Smooth muscle cell (in vitro differentiated cells): Measurements from ENCODE around the gene PRR23E. TPM values are rescaled to one million over a fixed set of nuclear protein-coding genes. Genes with fewer than 3 reads are reported as not detected.

ENCODE experiments used
- DNase-seq: peaks from one replicate; lab custom pipeline; 2025; ENCODE audit not compliant: unreplicated experiment; lab: John Stamatoyannopoulos, UW
- H2AFZ ChIP-seq: fragments of 200-600 bp; sonication (generic); 2 replicates; pipeline ENCODE4 v1.6.0; 2016; ENCODE audit warnings: antibody characterized with exemption, low read depth, mild to moderate bottlenecking
- H3F3A ChIP-seq: fragments of 200-600 bp; sonication (generic); 2 replicates; pipeline ENCODE4 v1.6.0; 2017; ENCODE audit warnings: antibody characterized with exemption, low read depth
- H3K27ac ChIP-seq: fragments of 200-600 bp; sonication (generic); 2 replicates; pipeline ENCODE4 v1.5.1; 2016; ENCODE audit warnings: low read depth, mild to moderate bottlenecking
- H3K27me3 ChIP-seq: fragments of 200-600 bp; sonication (generic); 2 replicates; pipeline ENCODE4 v1.6.1; 2016; ENCODE audit warnings: low read depth, mild to moderate bottlenecking
- H3K36me3 ChIP-seq: fragments of 200-600 bp; sonication (generic); 2 replicates; pipeline ENCODE4 v1.5.1; 2016; ENCODE audit warnings: low read depth
- H3K4me1 ChIP-seq: fragments of 200-600 bp; sonication (generic); 2 replicates; pipeline ENCODE4 v1.5.1; 2016; ENCODE audit warnings: low read depth
- H3K4me2 ChIP-seq: fragments of 200-600 bp; sonication (generic); 2 replicates; pipeline ENCODE4 v1.6.0; 2016; ENCODE audit warnings: mild to moderate bottlenecking
- H3K4me3 ChIP-seq: fragments of 200-600 bp; sonication (generic); 2 replicates; pipeline ENCODE4 v1.5.1; 2016; ENCODE audit warnings: mild to moderate bottlenecking
- H3K79me2 ChIP-seq: fragments of 200-600 bp; sonication (generic); 2 replicates; pipeline ENCODE4 v1.6.0; 2016; ENCODE audit warnings: low read depth, mild to moderate bottlenecking
- H3K9ac ChIP-seq: fragments of 200-600 bp; sonication (generic); 2 replicates; pipeline ENCODE4 v1.6.0; 2016; ENCODE audit warnings: low read depth
- H3K9me3 ChIP-seq: fragments of 200-600 bp; sonication (generic); replicated peaks from 2 replicates; pipeline ENCODE4 v1.5.1; 2016; ENCODE audit warnings: low read depth
- H4K20me1 ChIP-seq: fragments of 200-600 bp; sonication (generic); 2 replicates; pipeline ENCODE4 v1.6.0; 2016; ENCODE audit warnings: low read depth
- WGBS: methylation state at CpG from one replicate; pipeline ENCODE4 v1.1.7; 2016; ENCODE audit warnings: low lambda C conversion rate; 5-methylcytosine and 5-hydroxymethylcytosine counted together
- polyA plus RNA-seq: library from polyadenylated mRNA; unstranded; fragments of >200 nt; fragmentation: Nextera tagmentation; extraction: Ambion mirVana; gene quantifications from 2 replicates; pipeline ENCODE4 v1.2.1, GENCODE V29; 2016
- total RNA-seq: library from RNA; depleted of rRNA; stranded (reverse); fragments of >200 nt; gene quantifications from 2 replicates; pipeline ENCODE4 v1.2.3, GENCODE V29; 2014
- TF ChIP-seq, protein P1 (sequence below): fragments of 200-600 bp; sonication (generic); IDR thresholded peaks from 2 replicates; pipeline ENCODE4 v1.5.1; 2017; ENCODE audit warnings: borderline replicate concordance, mild to moderate bottlenecking, antibody characterized with exemption; ENCODE audit not compliant: insufficient read depth, poor library complexity, severe bottlenecking

Gene PRR23E
- total and polyA plus RNA-seq, 2 experiments from 2014 or later = not detected

DNA sequence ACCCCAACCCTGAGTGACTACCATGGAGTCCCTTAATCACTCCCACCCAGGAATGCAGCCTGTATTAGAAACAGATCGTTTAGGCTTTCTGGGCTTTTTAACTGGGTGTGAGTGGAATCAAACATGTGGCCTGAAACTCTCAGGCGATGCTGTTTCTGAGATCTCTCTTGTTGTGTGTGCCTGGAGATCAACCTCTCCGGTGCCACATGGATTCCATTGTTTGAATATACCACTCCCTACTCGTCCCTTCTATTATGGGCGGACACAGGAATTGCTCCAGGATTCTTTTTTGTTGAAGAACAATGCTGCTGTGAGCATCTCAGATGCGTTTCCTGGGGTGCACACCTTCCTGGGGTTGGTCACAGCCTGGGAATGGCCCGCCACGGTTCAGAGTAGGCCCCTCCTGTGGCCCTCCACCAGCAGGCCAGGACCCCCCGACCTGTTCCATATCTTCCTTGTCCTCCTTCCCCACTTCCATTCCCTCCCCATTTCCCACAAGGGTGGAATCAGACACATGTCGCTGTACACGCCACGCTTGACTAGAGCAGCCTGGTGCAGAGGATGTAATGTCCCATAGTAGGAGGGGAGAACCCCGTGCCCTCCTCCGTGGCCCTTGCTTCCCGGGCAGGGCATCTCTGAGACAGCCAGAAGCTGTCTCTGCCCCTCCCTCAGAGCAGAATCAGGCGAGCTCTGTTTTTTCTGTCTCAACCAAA, 36.4 kb upstream of the PRR23E start:
- Histone ChIP-seq H3K9ac (no peak overlapping the region), H3K4me1 (peaks cover 12% of the 10 kb centered on the region), H2AFZ (no peak overlapping the region), H3K36me3 (no peaks in the 10 kb centered on the region), H3K27ac (no peak overlapping the region), H3K4me2 (no peak overlapping the region), H3K4me3 (no peak overlapping the region), H3K27me3 (peaks cover 4% of the 10 kb centered on the region), H3F3A (no peaks in the 10 kb centered on the region), H3K9me3 (no peaks in the 10 kb centered on the region), H4K20me1 (no peaks in the 10 kb centered on the region), H3K79me2 (no peaks in the 10 kb centered on the region)
- DNase-seq = no peak
- 88% methylated on average over 16 of the region's 16 CpGs for WGBS
- TF ChIP-seq, protein P1, sequence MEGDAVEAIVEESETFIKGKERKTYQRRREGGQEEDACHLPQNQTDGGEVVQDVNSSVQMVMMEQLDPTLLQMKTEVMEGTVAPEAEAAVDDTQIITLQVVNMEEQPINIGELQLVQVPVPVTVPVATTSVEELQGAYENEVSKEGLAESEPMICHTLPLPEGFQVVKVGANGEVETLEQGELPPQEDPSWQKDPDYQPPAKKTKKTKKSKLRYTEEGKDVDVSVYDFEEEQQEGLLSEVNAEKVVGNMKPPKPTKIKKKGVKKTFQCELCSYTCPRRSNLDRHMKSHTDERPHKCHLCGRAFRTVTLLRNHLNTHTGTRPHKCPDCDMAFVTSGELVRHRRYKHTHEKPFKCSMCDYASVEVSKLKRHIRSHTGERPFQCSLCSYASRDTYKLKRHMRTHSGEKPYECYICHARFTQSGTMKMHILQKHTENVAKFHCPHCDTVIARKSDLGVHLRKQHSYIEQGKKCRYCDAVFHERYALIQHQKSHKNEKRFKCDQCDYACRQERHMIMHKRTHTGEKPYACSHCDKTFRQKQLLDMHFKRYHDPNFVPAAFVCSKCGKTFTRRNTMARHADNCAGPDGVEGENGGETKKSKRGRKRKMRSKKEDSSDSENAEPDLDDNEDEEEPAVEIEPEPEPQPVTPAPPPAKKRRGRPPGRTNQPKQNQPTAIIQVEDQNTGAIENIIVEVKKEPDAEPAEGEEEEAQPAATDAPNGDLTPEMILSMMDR = no peak

DNA sequence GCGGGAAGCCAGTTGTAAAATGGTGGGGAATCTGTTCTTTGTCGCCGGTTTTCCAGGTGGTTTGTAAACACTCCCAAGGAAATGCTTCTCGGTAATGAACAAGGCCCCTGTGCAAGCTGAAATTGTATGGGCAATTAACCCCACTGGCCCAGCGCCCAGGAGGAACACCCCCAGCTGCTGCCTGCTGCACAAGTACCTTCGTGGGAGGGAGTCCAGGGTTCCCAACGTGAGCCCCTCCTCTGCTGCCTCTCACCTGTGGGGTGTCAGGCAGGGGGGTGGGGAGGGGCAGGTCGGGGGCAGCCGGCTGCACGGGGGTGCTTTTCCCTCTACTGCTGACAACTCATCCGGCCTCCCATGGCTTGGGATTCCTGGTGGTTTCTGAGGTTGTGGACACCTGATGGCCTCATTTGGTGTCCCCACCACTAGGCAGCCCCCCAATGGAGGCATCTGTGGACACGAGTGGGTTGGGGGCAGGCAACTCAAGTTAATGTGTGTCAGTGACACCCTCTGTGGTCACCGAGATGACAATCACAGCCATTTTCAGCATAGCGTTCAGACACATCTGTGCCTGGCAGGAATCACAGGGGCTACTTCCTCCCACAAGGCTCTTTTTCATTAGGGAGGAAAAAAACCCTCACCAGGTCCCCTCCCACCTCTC, 35.6 kb upstream of the PRR23E start:
- Histone ChIP-seq H3K9me3 (no peaks in the 10 kb centered on the region), H4K20me1 (no peaks in the 10 kb centered on the region), H3K79me2 (no peaks in the 10 kb centered on the region), H3K9ac (no peak overlapping the region), H3K4me3 (no peak overlapping the region), H3K4me1 (peaks cover 12% of the 10 kb centered on the region), H3K27me3 (peaks cover 4% of the 10 kb centered on the region), H3F3A (no peaks in the 10 kb centered on the region), H2AFZ (no peak overlapping the region), H3K4me2 (no peak overlapping the region), H3K36me3 (no peaks in the 10 kb centered on the region), H3K27ac (no peak overlapping the region)
- TF ChIP-seq, protein P1 = no peak
- no peak for DNase-seq
- WGBS = 83% methylated on average over 14 of the region's 14 CpGs

DNA sequence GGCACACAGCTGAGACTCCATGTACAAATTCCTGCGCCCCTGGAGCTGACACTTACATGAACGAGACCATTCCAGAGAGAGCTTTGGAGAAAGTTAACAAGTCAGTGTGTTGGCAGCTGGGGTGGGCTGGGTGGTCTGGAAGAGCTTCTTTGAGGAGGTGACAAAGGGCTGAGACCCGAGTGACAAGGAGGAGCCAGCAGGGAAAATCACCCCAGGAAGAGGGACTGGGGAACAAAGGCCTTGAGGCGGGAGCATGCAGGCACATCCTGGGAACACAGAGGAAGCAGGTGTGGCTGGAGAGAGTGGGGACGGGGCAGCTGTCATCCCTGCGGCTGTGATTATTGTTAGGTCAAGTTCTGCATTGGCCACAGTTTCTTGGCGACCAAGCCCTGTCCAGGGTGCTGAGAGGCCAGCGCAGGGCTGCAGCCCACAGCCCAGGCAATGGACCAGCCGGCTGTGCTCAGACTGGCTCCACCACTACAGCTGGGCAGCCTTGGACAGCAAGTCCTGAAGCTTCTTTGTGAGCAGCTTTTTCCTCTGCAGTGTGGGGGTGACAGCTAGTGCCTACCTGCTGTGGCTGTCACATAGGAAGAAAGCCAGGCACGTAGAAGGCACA, 34.2 kb upstream of the PRR23E start:
- no peaks in the 10 kb centered on the region for H3K79me2 ChIP-seq
- DNase-seq = no peak
- TF ChIP-seq, protein P1 = no peak
- WGBS = 50% methylated on average over 10 of the region's 10 CpGs
- H4K20me1 ChIP-seq = no peaks in the 10 kb centered on the region
- no peaks in the 10 kb centered on the region for H3F3A ChIP-seq
- H3K4me3 ChIP-seq = no peak overlapping the region
- H3K27me3 ChIP-seq = peaks cover 4% of the 10 kb centered on the region
- no peak overlapping the region for H3K9ac ChIP-seq
- no peak overlapping the region for H3K27ac ChIP-seq
- no peaks in the 10 kb centered on the region for H3K36me3 ChIP-seq
- H2AFZ ChIP-seq = no peak overlapping the region
- no peaks in the 10 kb centered on the region for H3K9me3 ChIP-seq
- no peak overlapping the region for H3K4me2 ChIP-seq
- peaks cover 12% of the 10 kb centered on the region for H3K4me1 ChIP-seq
